Kidney (tissue), 14 donors: ENCODE results near the gene DIPK1B. TPM values are rescaled to one million over a fixed set of nuclear protein-coding genes. Genes with fewer than 3 reads are reported as not detected.

Source experiments
- DNase-seq, 5 donors: peaks; one replicate each; pipeline ENCODE4 v3.0.0-alpha.2; 2013 to 2020
- FAIRE-seq: peaks from 2 replicates; lab custom pipeline; 2012; peaks lifted over from hg19 to GRCh38; lab: Jason Lieb, UNC
- H3K27ac ChIP-seq, 2 donors: one replicate each; pipeline ENCODE4 v1.7.0; 2013; ENCODE audit warnings: low read depth in 2 of 2, low read length in 2 of 2, inconsistent platforms in 1 of 2
- H3K27me3 ChIP-seq: one replicate; pipeline ENCODE4 v1.7.1; 2013; ENCODE audit warnings: low read length, inconsistent platforms; ENCODE audit not compliant: control insufficient read depth, insufficient read depth
- H3K36me3 ChIP-seq, 3 donors: one replicate each; pipeline versions ENCODE4 v1.7.0 to v1.7.1; 2013; ENCODE audit warnings: low read length in 3 of 3, control low read depth in 1 of 3, inconsistent platforms in 1 of 3; ENCODE audit not compliant: insufficient read depth in 3 of 3, control insufficient read depth in 2 of 3
- H3K4me1 ChIP-seq, 3 donors: one replicate each; pipeline versions ENCODE4 v1.7.0 to v1.7.1; 2013; ENCODE audit warnings: low read length in 3 of 3, inconsistent platforms in 1 of 3, low read depth in 1 of 3; ENCODE audit not compliant: control insufficient read depth in 2 of 3, insufficient read depth in 2 of 3
- H3K4me3 ChIP-seq, 3 donors: one replicate each; pipeline versions ENCODE4 v1.7.0 to v1.8.1; 2013; ENCODE audit warnings: low read length in 3 of 3, control low read depth in 1 of 3, inconsistent platforms in 1 of 3
- H3K9ac ChIP-seq, 3 donors: one replicate each; pipeline versions ENCODE4 v1.7.0 to v1.7.1; 2013; ENCODE audit warnings: low read length in 3 of 3, control low read depth in 1 of 3, inconsistent platforms in 1 of 3
- H3K9me3 ChIP-seq, 3 donors: one replicate each; pipeline versions ENCODE4 v1.7.0 to v1.7.1; 2013; ENCODE audit warnings: low read length in 3 of 3, control low read depth in 1 of 3, inconsistent platforms in 1 of 3; ENCODE audit not compliant: control insufficient read depth in 2 of 3, insufficient read depth in 1 of 3
- CTCF ChIP-seq: IDR thresholded peaks from 3 replicates; pipeline ENCODE4 v1.5.1; 2012; ENCODE audit warnings: mild to moderate bottlenecking, moderate library complexity, borderline replicate concordance; ENCODE audit not compliant: insufficient read depth; ENCODE audit errors: extremely low read depth
- intact Hi-C: fragments of 100-400 bp; cut with DNase I; formaldehyde crosslinking; loops from one replicate; pipeline ENCODE4 v1.11.1; 2022
- polyA plus RNA-seq: library from polyadenylated mRNA; stranded (reverse); fragments of 350-450 nt; fragmentation: Illumina TruSeq; extraction: RNeasy Lipid Tissue Mini Kit (QIAGEN cat#74804); gene quantifications from one replicate; pipeline ENCODE4 v1.2.3, GENCODE V29; 2014; ENCODE audit warnings: low read depth, low replicate concordance; ENCODE audit not compliant: insufficient read depth
- total RNA-seq: library from RNA; stranded (reverse); fragmentation: NEBNext Ultra II Directional; extraction: Animal tissue kit (Norgen Biotek cat#: 25700); gene quantifications from one replicate; pipeline ENCODE4 v1.2.1, GENCODE V29; 2021
- donor health status: control.
- donor health status: control.
- donor health status: control.
- donor health status: control.
- donor health status: control.
- donor health status: DM: yes; HTN: yes; CAD: no.
- donor health status: Normal renal cell carcinoma (clear cell type).

The DIPK1B gene
- total and polyA plus RNA-seq, 2 donors from 2014 or later: 7.5 to 22.6 TPM

- FAIRE-seq (no peak), DNase-seq (no peak)
- H3K4me1 ChIP-seq: no peaks in the 10 kb centered on the region
- no peak overlapping the region for H3K27ac ChIP-seq
- H3K27me3 ChIP-seq: peaks cover 2% of the 10 kb centered on the region
- H3K9ac ChIP-seq: no peak overlapping the region
- intact Hi-C loops: no loop called here
- H3K4me3 ChIP-seq: no peak overlapping the region
- TF ChIP-seq CTCF: no peak
- H3K9me3 ChIP-seq: no peaks in the 10 kb centered on the region
- H3K36me3 ChIP-seq: no peaks in the 10 kb centered on the region
Measured at GRCh38 chr9:136705564-136705963, 6.8 kb upstream of the DIPK1B start.

GRCh38 chr9:136707011-136707410, 5.4 kb upstream of the DIPK1B start:
- intact Hi-C loops: no loop called here
- Histone ChIP-seq H3K36me3 (no peaks in the 10 kb centered on the region), H3K4me3 (no peak overlapping the region), H3K27me3 (no peaks in the 10 kb centered on the region), H3K4me1 (peaks cover 0 to 4% (median 0%) of the 10 kb centered on the region in 3 donors), H3K27ac (no peak overlapping the region), H3K9me3 (no peaks in the 10 kb centered on the region), H3K9ac (no peak overlapping the region)
- no peak for TF ChIP-seq CTCF
- DNase-seq (no peak), FAIRE-seq (no peak)

DNA sequence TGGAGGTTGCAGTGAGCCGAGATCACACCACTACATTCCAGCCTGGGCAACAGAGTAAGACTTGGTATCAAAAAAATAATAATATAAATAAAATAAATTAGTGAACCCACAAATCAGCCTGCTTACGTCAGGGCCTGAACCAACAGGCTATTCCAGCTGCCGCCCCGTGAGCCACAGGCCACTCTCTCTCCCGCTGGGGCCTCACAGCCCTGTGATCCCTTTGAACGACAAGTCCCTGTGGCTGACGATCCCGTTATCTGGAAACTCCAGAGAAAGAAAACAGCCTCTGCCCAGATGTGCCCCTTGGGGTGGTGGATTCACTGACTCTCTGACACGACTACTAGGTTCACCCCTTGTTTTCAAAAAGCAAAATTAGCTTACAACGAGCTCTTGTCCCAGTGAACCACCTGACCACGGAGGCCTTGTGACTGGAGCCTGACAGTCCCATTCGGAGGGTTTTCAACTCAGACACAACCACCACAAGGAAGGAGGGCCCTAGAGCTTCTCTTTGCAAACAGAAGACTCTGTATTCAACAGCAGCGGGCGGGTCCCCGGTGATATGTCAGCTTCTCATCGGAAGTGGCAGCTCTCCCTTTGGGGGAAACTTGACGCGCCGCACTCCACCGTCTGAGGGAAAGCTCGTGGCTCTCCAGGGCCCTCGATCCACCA, 4.4 kb upstream of the DIPK1B start:
- FAIRE-seq: no peak
- DNase-seq: no peak
- no peak for TF ChIP-seq CTCF
- no peaks in the 10 kb centered on the region for H3K36me3 ChIP-seq
- no peaks in the 10 kb centered on the region for H3K27me3 ChIP-seq
- no peak overlapping the region for H3K4me3 ChIP-seq
- no peak overlapping the region for H3K9ac ChIP-seq
- H3K4me1 ChIP-seq: peaks cover 0 to 4% (median 0%) of the 10 kb centered on the region in 3 donors
- intact Hi-C loops: no loop called here
- H3K27ac ChIP-seq: no peak overlapping the region
- H3K9me3 ChIP-seq: no peaks in the 10 kb centered on the region
